ENCODE measurements around the gene GRM1.

GRCh38 chr6:146209942-146210341 lies 181.1 kb downstream of the GRM1 start:
- no peak for TF ChIP-seq HDAC1 (IDR thresholded peaks at IDR 0.05)
- TF ChIP-seq ATF3 (IDR thresholded peaks at IDR 0.05) = no peak
- TF ChIP-seq ATF3 (CRISPR knock-in tag; conservative IDR thresholded peaks at IDR 0.05) = no peak
- TF ChIP-seq ZNF785 (CRISPR knock-in tag; IDR thresholded peaks at IDR 0.05) = no peak
- TF ChIP-seq ZSCAN32 (CRISPR knock-in tag; IDR thresholded peaks at IDR 0.05) = no peak
- no peak for TF ChIP-seq CHCHD3 (CRISPR knock-in tag; IDR thresholded peaks at IDR 0.05)
- no peak for TF ChIP-seq CTCF (IDR thresholded peaks at IDR 0.05 in 2 of 3, conservative IDR thresholded peaks at IDR 0.05 in 1 of 3; ENCODE audit: insufficient read depth in 2 of 3, low read depth in 1 of 3, low read length in 3 of 3)
- no peak for TF ChIP-seq ZBTB40 (IDR thresholded peaks at IDR 0.05)
- TF ChIP-seq ZBTB40 (CRISPR knock-in tag; IDR thresholded peaks at IDR 0.05) = no peak
- TF ChIP-seq SIN3B (IDR thresholded peaks at IDR 0.05; ENCODE audit: low read depth) = no peak
- TF ChIP-seq ZBTB2 (IDR thresholded peaks at IDR 0.05) = no peak
- no peak for TF ChIP-seq LARP7 (IDR thresholded peaks at IDR 0.05)
- no peak for TF ChIP-seq OTX1 (CRISPR knock-in tag; IDR thresholded peaks at IDR 0.05)
- TF ChIP-seq RBM22 (IDR thresholded peaks at IDR 0.05; ENCODE audit: low read depth, low read length, poor library complexity, severe bottlenecking) = no peak
- TF ChIP-seq SMC3 (conservative IDR thresholded peaks at IDR 0.05; ENCODE audit: insufficient read depth, low read depth, low read length) = no peak
- TF ChIP-seq PPARD (CRISPR knock-in tag; IDR thresholded peaks at IDR 0.05) = no peak
